RWPE2 (cell line): ENCODE measurements around the gene USF2.

Experiments
- ATAC-seq: fragments of 200-7000 bp; cut with Tn5 transposase; 3 replicates; pipeline ENCODE4 v1.9.1; 2021; ENCODE audit warnings: low read depth
- DNase-seq: peaks from one replicate; pipeline ENCODE4 v3.0.0-alpha.2; 2020; ENCODE audit warnings: low spot score
- H3K27ac ChIP-seq: fragments of 450-650 bp; 2 replicates; pipeline ENCODE4 v1.5.1; 2017; ENCODE audit warnings: mild to moderate bottlenecking; ENCODE audit not compliant: poor library complexity, severe bottlenecking
- H3K27me3 ChIP-seq: fragments of 250-450 bp; sonication (Bioruptor Pico); 2 replicates; pipeline ENCODE4 v1.5.1; 2021; ENCODE audit warnings: mild to moderate bottlenecking, moderate library complexity; ENCODE audit not compliant: insufficient read depth, poor library complexity, severe bottlenecking
- H3K36me3 ChIP-seq: fragments of 250-450 bp; sonication (Bioruptor Pico); 2 replicates; pipeline ENCODE4 v1.5.1; 2020; ENCODE audit warnings: low read depth, mild to moderate bottlenecking, moderate library complexity
- H3K4me1 ChIP-seq: fragments of 250-450 bp; sonication (Bioruptor Pico); 2 replicates; pipeline ENCODE4 v1.5.1; 2021; ENCODE audit warnings: mild to moderate bottlenecking, moderate library complexity; ENCODE audit not compliant: insufficient read depth, poor library complexity, severe bottlenecking
- H3K4me3 ChIP-seq: fragments of 250-450 bp; sonication (Bioruptor Pico); 2 replicates; pipeline ENCODE4 v1.5.1; 2021; ENCODE audit warnings: mild to moderate bottlenecking, moderate library complexity; ENCODE audit not compliant: severe bottlenecking
- H3K9me3 ChIP-seq: fragments of 250-450 bp; sonication (Bioruptor Pico); 2 replicates; pipeline ENCODE4 v1.5.1; 2021; ENCODE audit warnings: mild to moderate bottlenecking, moderate library complexity; ENCODE audit not compliant: severe bottlenecking
- CTCF ChIP-seq: fragments of 450-650 bp; IDR thresholded peaks from one replicate; pipeline ENCODE4 v1.5.1; 2017; ENCODE audit warnings: mild to moderate bottlenecking, moderate library complexity; ENCODE audit not compliant: poor library complexity, severe bottlenecking

The USF2 gene

GRCh38 chr19:35297922-35298321 lies 29.2 kb downstream of the USF2 start:
- Histone ChIP-seq H3K36me3 (no peaks in the 10 kb centered on the region), H3K9me3 (no peaks in the 10 kb centered on the region), H3K27me3 (peaks cover 24% of the 10 kb centered on the region), H3K4me3 (no peak overlapping the region), H3K27ac (no peak overlapping the region), H3K4me1 (no peaks in the 10 kb centered on the region)
- TF ChIP-seq CTCF = no peak
- ATAC-seq (no peak), DNase-seq (no peak)

- Histone ChIP-seq H3K27me3 (peaks cover 17% of the 10 kb centered on the region), H3K36me3 (no peaks in the 10 kb centered on the region), H3K27ac (no peak overlapping the region), H3K9me3 (no peaks in the 10 kb centered on the region), H3K4me1 (no peaks in the 10 kb centered on the region), H3K4me3 (no peak overlapping the region)
- no peak for ATAC-seq
- no peak for DNase-seq
- TF ChIP-seq CTCF = no peak
Measured at GRCh38 chr19:35298561-35298972, 29.8 kb downstream of the USF2 start.

- DNase-seq = no peak
- no peak for TF ChIP-seq CTCF
- Histone ChIP-seq H3K27me3 (peaks cover 5% of the 10 kb centered on the region), H3K9me3 (no peaks in the 10 kb centered on the region), H3K27ac (no peak overlapping the region), H3K36me3 (no peaks in the 10 kb centered on the region), H3K4me1 (no peaks in the 10 kb centered on the region), H3K4me3 (no peak overlapping the region)
- ATAC-seq = no peak
Measured at GRCh38 chr19:35299523-35300338, 31.0 kb downstream of the USF2 start.

- Histone ChIP-seq H3K27me3 (no peaks in the 10 kb centered on the region), H3K4me1 (no peaks in the 10 kb centered on the region), H3K4me3 (no peak overlapping the region), H3K27ac (no peak overlapping the region), H3K9me3 (no peaks in the 10 kb centered on the region), H3K36me3 (no peaks in the 10 kb centered on the region)
- no peak for DNase-seq
- no peak for TF ChIP-seq CTCF
- no peak for ATAC-seq
Measured at GRCh38 chr19:35300339-35300649, 31.5 kb downstream of the USF2 start.

- no peaks in the 10 kb centered on the region for H3K4me1 ChIP-seq
- no peak for ATAC-seq
- H3K9me3 ChIP-seq = no peaks in the 10 kb centered on the region
- no peak overlapping the region for H3K27ac ChIP-seq
- no peak overlapping the region for H3K4me3 ChIP-seq
- H3K27me3 ChIP-seq = no peaks in the 10 kb centered on the region
- no peak for DNase-seq
- H3K36me3 ChIP-seq = no peaks in the 10 kb centered on the region
- TF ChIP-seq CTCF = no peak
Measured at GRCh38 chr19:35301961-35302360, 33.2 kb downstream of the USF2 start.
